Endothelial cell of umbilical vein (primary cell): ENCODE results near the gene TRMT10B. TPM values are rescaled to one million over a fixed set of nuclear protein-coding genes. Genes with fewer than 3 reads are reported as not detected.

Source experiments
- BruUV-seq: library from RNA; stranded (reverse); fragments of 400-500 nt; replicated peaks from 2 replicates; lab custom pipeline; 2021; lab: Mats Ljungman, UMichigan
- CTCF ChIA-PET: fragments of 300-600, 350-600 bp; sonication (Branson Sonifier 250); formaldehyde crosslinking; loops from one replicate; lab custom pipeline; 2021; ENCODE audit warnings: antibody characterized with exemption, inconsistent platforms; lab: Charles Lee
- POLR2A ChIA-PET: fragments of 300-600, 350-600 bp; sonication (Branson Sonifier 250); formaldehyde crosslinking; loops from one replicate; lab custom pipeline; 2021; ENCODE audit warnings: antibody characterized with exemption, inconsistent platforms; lab: Charles Lee
- DNase-seq: peaks from one replicate; pipeline ENCODE4 v3.0.0-alpha.2; 2011; ENCODE audit warnings: low read depth, low spot score
- FAIRE-seq: peaks from 2 replicates; lab custom pipeline; 2011; peaks lifted over from hg19 to GRCh38; lab: Jason Lieb, UNC
- H2AFZ ChIP-seq: 2 replicates; pipeline ENCODE4 v1.6.0; 2012; ENCODE audit warnings: low read depth, low read length, control low read depth, inconsistent platforms
- H3K27ac ChIP-seq: 2 replicates; pipeline ENCODE4 v1.5.1; 2011; ENCODE audit warnings: low read depth, mild to moderate bottlenecking, control low read depth, low read length, moderate library complexity; ENCODE audit not compliant: insufficient read depth
- H3K27me3 ChIP-seq, 2 experiments: 2 replicates each; pipeline versions ENCODE4 v1.6.0 to v1.6.1; 2011; ENCODE audit warnings: low read length in 2 of 2, mixed read lengths in 1 of 2; ENCODE audit not compliant: control insufficient read depth in 2 of 2, insufficient read depth in 2 of 2
- H3K36me3 ChIP-seq, 2 experiments: 2 replicates in 1 of 2; 3 replicates in 1 of 2; pipeline ENCODE4 v1.5.1; 2011; ENCODE audit warnings: low read length in 2 of 2, mild to moderate bottlenecking in 1 of 2, moderate library complexity in 1 of 2; ENCODE audit not compliant: control insufficient read depth in 2 of 2, insufficient read depth in 2 of 2; ENCODE audit errors: extremely low read depth in 1 of 2
- H3K4me1 ChIP-seq: 3 replicates; pipeline ENCODE4 v1.5.1; 2011; ENCODE audit warnings: mild to moderate bottlenecking, low read length; ENCODE audit not compliant: control insufficient read depth, insufficient read depth; ENCODE audit errors: extremely low read depth
- H3K4me2 ChIP-seq: 2 replicates; pipeline ENCODE4 v1.6.1; 2011; ENCODE audit warnings: low read length, control low read depth, mixed read lengths; ENCODE audit not compliant: insufficient read depth
- H3K4me3 ChIP-seq, 3 experiments: fragments of 200-600 bp in 1 of 3; sonication (generic), shearing (Covaris generic) in 1 of 3; replicated peaks in 1 of 3; 2 replicates each; pipeline ENCODE4 v1.5.1; 2011 to 2016; ENCODE audit warnings: control low read depth in 3 of 3, low read length in 3 of 3, mild to moderate bottlenecking in 2 of 3, inconsistent platforms in 1 of 3, low read depth in 1 of 3, moderate library complexity in 1 of 3; ENCODE audit not compliant: insufficient read depth in 1 of 3
- H3K79me2 ChIP-seq: 2 replicates; pipeline ENCODE4 v1.6.0; 2012; ENCODE audit warnings: low read length, inconsistent platforms; ENCODE audit not compliant: control insufficient read depth, insufficient read depth
- H3K9ac ChIP-seq: replicated peaks from 2 replicates; pipeline ENCODE3; 2011; ENCODE audit warnings: low read length, control low read depth; ENCODE audit not compliant: insufficient read depth; ENCODE audit errors: extremely low read depth
- H3K9me1 ChIP-seq: replicated peaks from 3 replicates; pipeline ENCODE4 v1.6.0; 2011; ENCODE audit warnings: mild to moderate bottlenecking, low read length; ENCODE audit not compliant: control insufficient read depth, insufficient read depth; ENCODE audit errors: extremely low read depth
- H3K9me3 ChIP-seq: replicated peaks from 2 replicates; pipeline ENCODE4 v1.5.1; 2012; ENCODE audit warnings: low read length, inconsistent platforms; ENCODE audit not compliant: control insufficient read depth, insufficient read depth
- H4K20me1 ChIP-seq: replicated peaks from 2 replicates; pipeline ENCODE3; 2011; ENCODE audit warnings: mild to moderate bottlenecking, low read length; ENCODE audit not compliant: control insufficient read depth, insufficient read depth; ENCODE audit errors: extremely low read depth
- EZH2 ChIP-seq: IDR thresholded peaks from 2 replicates; pipeline ENCODE4 v1.6.1; 2012; ENCODE audit warnings: borderline replicate concordance, low read depth, mild to moderate bottlenecking, moderate library complexity, low read length, inconsistent platforms; ENCODE audit not compliant: severe bottlenecking
- FOS ChIP-seq: IDR thresholded peaks from 2 replicates; pipeline ENCODE4 v1.6.1; 2011; ENCODE audit warnings: mild to moderate bottlenecking, low read length, moderate library complexity, borderline replicate concordance; ENCODE audit not compliant: insufficient read depth
- GATA2 ChIP-seq: IDR thresholded peaks from 2 replicates; pipeline ENCODE4 v1.7.0; 2011; ENCODE audit warnings: low read depth, mild to moderate bottlenecking, moderate library complexity, mixed read lengths, low read length; ENCODE audit not compliant: insufficient read length, insufficient read depth
- JUN ChIP-seq: IDR thresholded peaks from 2 replicates; pipeline ENCODE4 v1.6.1; 2011; ENCODE audit warnings: borderline replicate concordance, low read depth; ENCODE audit not compliant: insufficient read length, insufficient read depth
- MAX ChIP-seq: IDR thresholded peaks from 2 replicates; pipeline ENCODE4 v1.6.1; 2011; ENCODE audit not compliant: insufficient read depth, insufficient read length
- MYC ChIP-seq: IDR thresholded peaks from one replicate; pipeline ENCODE4 v1.6.1; 2011; ENCODE audit warnings: mild to moderate bottlenecking, low read depth, low read length
- POLR2A ChIP-seq: IDR thresholded peaks from 2 replicates; pipeline ENCODE4 v1.6.1; 2012; ENCODE audit warnings: low read depth, mild to moderate bottlenecking, control low read depth, low read length
- POLR2AphosphoS5 ChIP-seq: IDR thresholded peaks from 2 replicates; pipeline ENCODE4 v1.6.1; 2012; ENCODE audit warnings: low read depth, mild to moderate bottlenecking, control low read depth, low read length, moderate library complexity; ENCODE audit not compliant: insufficient read depth
- dilution Hi-C: fragments of 300-500 bp; cut with MboI; formaldehyde crosslinking; loops from one replicate; pipeline ENCODE4 v1.15.0; 2019; ENCODE audit warnings: low sequenced_read_pairs; ENCODE audit not compliant: extremely low pct_ligation_motif_present
- intact Hi-C: fragments of 100-400 bp; cut with micrococcal nuclease; formaldehyde crosslinking; loops from one replicate; pipeline ENCODE4 v1.10.0; 2022
- polyA plus RNA-seq, 4 experiments: library from polyadenylated mRNA; depleted of rRNA in 3 of 4; stranded (reverse) in 3 of 4; unstranded in 1 of 4; fragments of >200 nt; gene quantifications; 2 replicates each; pipeline versions ENCODE4 v1.2.1 to v1.2.3, GENCODE V29; 2011 to 2012; ENCODE audit warnings: missing spikeins in 1 of 4
- total RNA-seq: library from RNA; stranded (reverse); gene quantifications from 2 replicates; pipeline ENCODE4 v1.2.3, GENCODE V29; 2021
- TF ChIP-seq, protein P1 (sequence below), 2 donors: IDR thresholded peaks; 1 replicate in 1 of 2; 2 replicates in 1 of 2; pipeline ENCODE4 v1.5.1; 2011; ENCODE audit warnings: low read length in 2 of 2, mild to moderate bottlenecking in 2 of 2, moderate library complexity in 2 of 2, control low read depth in 1 of 2, inconsistent platforms in 1 of 2, low read depth in 1 of 2; ENCODE audit not compliant: insufficient read depth in 1 of 2; ENCODE audit errors: extremely low read depth in 1 of 2

Gene TRMT10B
- total and polyA plus RNA-seq, 2 donors (not counting 3 experiments of a cell fraction or from before 2014, with no cell fraction given): 3.0 to 7.0 TPM

- Histone ChIP-seq H3K9me3 (no peaks in the 10 kb centered on the region), H3K27me3 (no peaks in the 10 kb centered on the region), H3K4me3 (no peak overlapping the region), H3K4me2 (no peak overlapping the region), H3K79me2 (peaks cover 23% of the 10 kb centered on the region), H2AFZ (no peak overlapping the region), H3K9me1 (no peaks in the 10 kb centered on the region), H3K4me1 (no peaks in the 10 kb centered on the region), H3K27ac (no peak overlapping the region), H3K36me3 (no peaks in the 10 kb centered on the region), H4K20me1 (peaks cover 6% of the 10 kb centered on the region), H3K9ac (no peak overlapping the region)
- intact Hi-C loops (no loop called here), dilution Hi-C loops (no loop called here)
- TF ChIP-seq EZH2: no peak
- no peak for TF ChIP-seq MAX
- TF ChIP-seq, protein P1, sequence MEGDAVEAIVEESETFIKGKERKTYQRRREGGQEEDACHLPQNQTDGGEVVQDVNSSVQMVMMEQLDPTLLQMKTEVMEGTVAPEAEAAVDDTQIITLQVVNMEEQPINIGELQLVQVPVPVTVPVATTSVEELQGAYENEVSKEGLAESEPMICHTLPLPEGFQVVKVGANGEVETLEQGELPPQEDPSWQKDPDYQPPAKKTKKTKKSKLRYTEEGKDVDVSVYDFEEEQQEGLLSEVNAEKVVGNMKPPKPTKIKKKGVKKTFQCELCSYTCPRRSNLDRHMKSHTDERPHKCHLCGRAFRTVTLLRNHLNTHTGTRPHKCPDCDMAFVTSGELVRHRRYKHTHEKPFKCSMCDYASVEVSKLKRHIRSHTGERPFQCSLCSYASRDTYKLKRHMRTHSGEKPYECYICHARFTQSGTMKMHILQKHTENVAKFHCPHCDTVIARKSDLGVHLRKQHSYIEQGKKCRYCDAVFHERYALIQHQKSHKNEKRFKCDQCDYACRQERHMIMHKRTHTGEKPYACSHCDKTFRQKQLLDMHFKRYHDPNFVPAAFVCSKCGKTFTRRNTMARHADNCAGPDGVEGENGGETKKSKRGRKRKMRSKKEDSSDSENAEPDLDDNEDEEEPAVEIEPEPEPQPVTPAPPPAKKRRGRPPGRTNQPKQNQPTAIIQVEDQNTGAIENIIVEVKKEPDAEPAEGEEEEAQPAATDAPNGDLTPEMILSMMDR (IDR thresholded peaks at IDR 0.05; ENCODE audit: extremely low read depth in 1 of 2, insufficient read depth in 1 of 2, low read depth in 1 of 2, low read length in 2 of 2): no peak
- no peak for TF ChIP-seq FOS
- no peak for TF ChIP-seq JUN
- no peak for TF ChIP-seq GATA2
- TF ChIP-seq POLR2AphosphoS5: no peak
- no peak for TF ChIP-seq POLR2A
- no peak for TF ChIP-seq MYC
- no peak for DNase-seq
- POLR2A ChIA-PET: no interaction called here
- no TSS peak for BruUV-seq
- FAIRE-seq: no peak
- CTCF ChIA-PET: interaction anchor here (1.2 to 2.1 kb wide), 2 partner anchors 7 to 9 kb away, joined by 3 to 5 read pairs; no protein-coding TSS in a partner anchor
Observed at GRCh38 chr9:37811906-37812476, 58.4 kb downstream of the TRMT10B start.
